Smooth muscle cell (in vitro differentiated cells): ENCODE measurements around the gene R3HDM2. TPM values are rescaled to one million over a fixed set of nuclear protein-coding genes. Genes with fewer than 3 reads are reported as not detected.

ENCODE experiments used
- DNase-seq: peaks from one replicate; lab custom pipeline; 2025; ENCODE audit not compliant: unreplicated experiment; lab: John Stamatoyannopoulos, UW
- H2AFZ ChIP-seq: fragments of 200-600 bp; sonication (generic); 2 replicates; pipeline ENCODE4 v1.6.0; 2016; ENCODE audit warnings: antibody characterized with exemption, low read depth, mild to moderate bottlenecking
- H3F3A ChIP-seq: fragments of 200-600 bp; sonication (generic); 2 replicates; pipeline ENCODE4 v1.6.0; 2017; ENCODE audit warnings: antibody characterized with exemption, low read depth
- H3K27ac ChIP-seq: fragments of 200-600 bp; sonication (generic); 2 replicates; pipeline ENCODE4 v1.5.1; 2016; ENCODE audit warnings: low read depth, mild to moderate bottlenecking
- H3K27me3 ChIP-seq: fragments of 200-600 bp; sonication (generic); 2 replicates; pipeline ENCODE4 v1.6.1; 2016; ENCODE audit warnings: low read depth, mild to moderate bottlenecking
- H3K36me3 ChIP-seq: fragments of 200-600 bp; sonication (generic); 2 replicates; pipeline ENCODE4 v1.5.1; 2016; ENCODE audit warnings: low read depth
- H3K4me1 ChIP-seq: fragments of 200-600 bp; sonication (generic); 2 replicates; pipeline ENCODE4 v1.5.1; 2016; ENCODE audit warnings: low read depth
- H3K4me2 ChIP-seq: fragments of 200-600 bp; sonication (generic); 2 replicates; pipeline ENCODE4 v1.6.0; 2016; ENCODE audit warnings: mild to moderate bottlenecking
- H3K4me3 ChIP-seq: fragments of 200-600 bp; sonication (generic); 2 replicates; pipeline ENCODE4 v1.5.1; 2016; ENCODE audit warnings: mild to moderate bottlenecking
- H3K79me2 ChIP-seq: fragments of 200-600 bp; sonication (generic); 2 replicates; pipeline ENCODE4 v1.6.0; 2016; ENCODE audit warnings: low read depth, mild to moderate bottlenecking
- H3K9ac ChIP-seq: fragments of 200-600 bp; sonication (generic); 2 replicates; pipeline ENCODE4 v1.6.0; 2016; ENCODE audit warnings: low read depth
- H3K9me3 ChIP-seq: fragments of 200-600 bp; sonication (generic); replicated peaks from 2 replicates; pipeline ENCODE4 v1.5.1; 2016; ENCODE audit warnings: low read depth
- H4K20me1 ChIP-seq: fragments of 200-600 bp; sonication (generic); 2 replicates; pipeline ENCODE4 v1.6.0; 2016; ENCODE audit warnings: low read depth
- WGBS: methylation state at CpG from one replicate; pipeline ENCODE4 v1.1.7; 2016; ENCODE audit warnings: low lambda C conversion rate; 5-methylcytosine and 5-hydroxymethylcytosine counted together
- polyA plus RNA-seq: library from polyadenylated mRNA; unstranded; fragments of >200 nt; fragmentation: Nextera tagmentation; extraction: Ambion mirVana; gene quantifications from 2 replicates; pipeline ENCODE4 v1.2.1, GENCODE V29; 2016
- total RNA-seq: library from RNA; depleted of rRNA; stranded (reverse); fragments of >200 nt; gene quantifications from 2 replicates; pipeline ENCODE4 v1.2.3, GENCODE V29; 2014
- TF ChIP-seq, protein P1 (sequence below): fragments of 200-600 bp; sonication (generic); IDR thresholded peaks from 2 replicates; pipeline ENCODE4 v1.5.1; 2017; ENCODE audit warnings: borderline replicate concordance, mild to moderate bottlenecking, antibody characterized with exemption; ENCODE audit not compliant: insufficient read depth, poor library complexity, severe bottlenecking

The R3HDM2 gene
- total and polyA plus RNA-seq, 2 experiments from 2014 or later = 12.2 to 16.0 TPM

DNA sequence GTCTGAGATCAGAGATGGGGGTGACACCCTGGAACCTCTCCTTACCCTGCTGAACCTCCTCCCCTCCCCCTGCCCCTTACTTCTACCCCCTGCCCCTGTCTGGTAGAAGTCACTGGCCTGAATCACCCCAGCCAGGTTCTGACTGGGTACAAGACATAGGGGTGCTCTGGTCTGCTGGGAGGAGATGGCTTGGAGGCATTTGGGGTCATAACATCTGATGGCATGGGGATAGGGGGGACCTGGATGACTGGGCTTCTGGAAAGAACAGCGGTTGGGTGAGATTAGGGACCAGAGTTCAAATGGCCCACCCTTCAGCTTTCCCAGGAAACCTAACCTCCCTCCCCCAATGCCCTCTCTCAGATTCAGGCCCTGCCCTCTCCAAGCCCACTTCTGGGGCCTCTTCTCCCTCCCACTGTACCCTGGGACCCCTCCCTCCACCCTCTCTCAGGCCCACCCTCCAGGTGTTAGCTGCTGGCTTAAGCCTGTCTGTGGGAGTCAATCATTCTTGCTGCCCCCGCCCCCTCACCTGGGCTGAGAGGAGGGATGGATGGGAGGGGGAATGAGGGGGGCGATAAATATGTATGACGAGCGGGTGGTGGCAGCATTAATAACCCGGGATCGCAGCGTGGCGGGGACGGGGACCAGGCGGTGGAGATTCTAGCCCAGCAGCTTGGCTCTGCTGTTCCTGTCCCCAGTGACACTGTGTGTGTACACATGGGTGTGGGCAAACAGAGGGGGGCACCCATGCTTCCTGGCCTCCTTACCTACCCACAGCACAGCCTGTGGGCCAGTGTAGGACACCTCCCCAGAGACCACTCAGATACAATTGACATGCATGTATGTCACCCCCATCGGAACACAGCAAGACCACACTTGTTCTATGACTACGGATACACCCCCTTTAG, 208.3 kb downstream of the R3HDM2 start:
- WGBS = 78% methylated on average over 11 of the region's 13 CpGs

DNA sequence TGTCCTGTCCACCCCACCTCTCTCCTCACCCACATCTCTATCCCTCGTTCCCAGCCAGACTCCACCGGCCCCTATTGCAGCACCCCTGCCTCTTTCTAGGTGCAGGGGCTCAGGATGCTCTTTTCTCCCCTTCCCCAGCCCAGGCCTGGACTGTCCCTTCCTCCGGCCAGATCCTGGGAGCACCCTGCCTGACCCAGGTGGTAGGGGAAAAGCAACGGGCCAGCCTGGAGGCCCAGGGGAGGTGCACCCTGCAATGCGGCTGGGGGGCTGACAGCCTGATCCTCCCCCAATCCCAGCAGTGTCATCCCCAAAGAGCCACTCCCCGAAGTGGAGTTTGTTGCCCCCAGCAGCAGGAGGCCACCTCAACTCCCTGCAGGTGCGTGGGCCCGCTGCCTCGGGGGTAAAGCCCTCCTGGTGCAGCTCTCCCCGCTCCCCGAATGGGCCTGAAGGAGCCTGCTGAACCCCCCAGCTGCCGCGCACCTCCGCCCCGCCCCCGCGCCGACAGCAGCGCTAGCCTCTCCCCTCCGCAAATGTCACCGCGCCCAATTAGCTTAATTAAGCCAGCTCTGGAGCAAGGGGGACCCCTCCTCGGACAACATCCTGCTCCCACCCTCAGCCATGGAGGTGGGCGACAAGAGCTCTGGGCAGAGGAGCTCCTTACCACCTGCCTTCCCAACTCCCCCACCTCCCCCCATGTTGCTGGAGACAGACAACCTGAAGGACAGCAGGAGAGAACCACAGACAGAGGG, 209.5 kb downstream of the R3HDM2 start:
- no peak overlapping the region for H3K4me2 ChIP-seq
- DNase-seq = no peak
- H3K4me3 ChIP-seq = no peak overlapping the region
- H3K9me3 ChIP-seq = no peaks in the 10 kb centered on the region
- peaks cover 6% of the 10 kb centered on the region for H4K20me1 ChIP-seq
- H3F3A ChIP-seq = peaks cover 4% of the 10 kb centered on the region
- peaks cover 33% of the 10 kb centered on the region for H3K4me1 ChIP-seq
- no peak overlapping the region for H2AFZ ChIP-seq
- no peak overlapping the region for H3K27ac ChIP-seq
- peaks cover 86% of the 10 kb centered on the region for H3K27me3 ChIP-seq
- TF ChIP-seq, protein P1, sequence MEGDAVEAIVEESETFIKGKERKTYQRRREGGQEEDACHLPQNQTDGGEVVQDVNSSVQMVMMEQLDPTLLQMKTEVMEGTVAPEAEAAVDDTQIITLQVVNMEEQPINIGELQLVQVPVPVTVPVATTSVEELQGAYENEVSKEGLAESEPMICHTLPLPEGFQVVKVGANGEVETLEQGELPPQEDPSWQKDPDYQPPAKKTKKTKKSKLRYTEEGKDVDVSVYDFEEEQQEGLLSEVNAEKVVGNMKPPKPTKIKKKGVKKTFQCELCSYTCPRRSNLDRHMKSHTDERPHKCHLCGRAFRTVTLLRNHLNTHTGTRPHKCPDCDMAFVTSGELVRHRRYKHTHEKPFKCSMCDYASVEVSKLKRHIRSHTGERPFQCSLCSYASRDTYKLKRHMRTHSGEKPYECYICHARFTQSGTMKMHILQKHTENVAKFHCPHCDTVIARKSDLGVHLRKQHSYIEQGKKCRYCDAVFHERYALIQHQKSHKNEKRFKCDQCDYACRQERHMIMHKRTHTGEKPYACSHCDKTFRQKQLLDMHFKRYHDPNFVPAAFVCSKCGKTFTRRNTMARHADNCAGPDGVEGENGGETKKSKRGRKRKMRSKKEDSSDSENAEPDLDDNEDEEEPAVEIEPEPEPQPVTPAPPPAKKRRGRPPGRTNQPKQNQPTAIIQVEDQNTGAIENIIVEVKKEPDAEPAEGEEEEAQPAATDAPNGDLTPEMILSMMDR = no peak
- no peak overlapping the region for H3K9ac ChIP-seq
- WGBS = 26% methylated on average over 13 of the region's 24 CpGs
- no peaks in the 10 kb centered on the region for H3K36me3 ChIP-seq
- no peaks in the 10 kb centered on the region for H3K79me2 ChIP-seq

More for the DNA sequence above, 208.3 kb downstream of the R3HDM2 start:
- Histone ChIP-seq H3K79me2 (no peaks in the 10 kb centered on the region), H3K9ac (no peak overlapping the region), H4K20me1 (peaks cover 5% of the 10 kb centered on the region), H3K36me3 (no peaks in the 10 kb centered on the region), H3K27me3 (peaks cover 85% of the 10 kb centered on the region), H2AFZ (no peak overlapping the region), H3K4me3 (no peak overlapping the region), H3K4me2 (no peak overlapping the region), H3F3A (peaks cover 4% of the 10 kb centered on the region), H3K9me3 (no peaks in the 10 kb centered on the region), H3K27ac (no peak overlapping the region), H3K4me1 (peaks cover 38% of the 10 kb centered on the region)
- no peak for DNase-seq
- TF ChIP-seq, protein P1 = no peak

DNA sequence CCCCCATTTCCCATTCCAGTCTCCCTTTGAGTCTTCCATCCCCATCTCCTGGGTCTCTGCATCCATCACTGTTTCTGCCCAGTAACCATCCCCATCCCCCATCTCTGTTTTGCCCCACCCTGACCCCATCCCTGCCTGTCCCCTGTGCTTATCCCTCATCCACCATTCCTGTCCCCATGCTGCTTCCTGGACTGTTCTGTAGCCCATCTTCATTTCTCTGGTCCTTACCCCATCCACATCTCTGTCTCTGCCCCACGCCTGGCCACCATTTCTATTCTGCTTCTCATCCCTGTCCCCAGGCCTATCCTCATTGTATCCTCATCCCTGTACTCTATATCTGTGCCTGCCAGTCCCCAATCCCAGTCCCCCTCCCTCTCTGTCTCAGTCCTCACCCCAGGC, 210.1 kb downstream of the R3HDM2 start:
- DNase-seq = no peak
- Histone ChIP-seq H3K27ac (no peak overlapping the region), H3K36me3 (no peaks in the 10 kb centered on the region), H3K9me3 (no peaks in the 10 kb centered on the region), H3K9ac (no peak overlapping the region), H3F3A (peaks cover 4% of the 10 kb centered on the region), H4K20me1 (peaks cover 6% of the 10 kb centered on the region), H3K4me2 (no peak overlapping the region), H2AFZ (no peak overlapping the region), H3K4me1 (peaks cover 33% of the 10 kb centered on the region), H3K79me2 (no peaks in the 10 kb centered on the region), H3K27me3 (peaks cover 86% of the 10 kb centered on the region), H3K4me3 (no peak overlapping the region)
- TF ChIP-seq, protein P1 = no peak
- WGBS = 44% methylated on average over 1 of the region's 1 CpG
